Forelimb muscle (tissue), 1 donor: ENCODE measurements around the gene USP53. TPM values are rescaled to one million over a fixed set of nuclear protein-coding genes. Genes with fewer than 3 reads are reported as not detected.
"Not testable (repeated sequence)": the region's sequence is repeated elsewhere in the genome, so short reads cannot be mapped to it uniquely, and the experiment has no call there.

Experiments used
- DNase-seq: peaks from one replicate; pipeline ENCODE4 v3.0.0-alpha.2; 2013; ENCODE audit warnings: low read depth
- polyA plus RNA-seq: library from polyadenylated mRNA; unstranded; fragments of 120-200 nt; gene quantifications from one replicate; pipeline ENCODE4 v1.2.1, GENCODE V29; 2013; ENCODE audit not compliant: insufficient read length

The USP53 gene
- polyA plus RNA-seq, 1 donor, result 10.4 TPM

GRCh38 chr4:119228406-119228805, 15.9 kb downstream of the USP53 start:
- no peak for DNase-seq

DNA sequence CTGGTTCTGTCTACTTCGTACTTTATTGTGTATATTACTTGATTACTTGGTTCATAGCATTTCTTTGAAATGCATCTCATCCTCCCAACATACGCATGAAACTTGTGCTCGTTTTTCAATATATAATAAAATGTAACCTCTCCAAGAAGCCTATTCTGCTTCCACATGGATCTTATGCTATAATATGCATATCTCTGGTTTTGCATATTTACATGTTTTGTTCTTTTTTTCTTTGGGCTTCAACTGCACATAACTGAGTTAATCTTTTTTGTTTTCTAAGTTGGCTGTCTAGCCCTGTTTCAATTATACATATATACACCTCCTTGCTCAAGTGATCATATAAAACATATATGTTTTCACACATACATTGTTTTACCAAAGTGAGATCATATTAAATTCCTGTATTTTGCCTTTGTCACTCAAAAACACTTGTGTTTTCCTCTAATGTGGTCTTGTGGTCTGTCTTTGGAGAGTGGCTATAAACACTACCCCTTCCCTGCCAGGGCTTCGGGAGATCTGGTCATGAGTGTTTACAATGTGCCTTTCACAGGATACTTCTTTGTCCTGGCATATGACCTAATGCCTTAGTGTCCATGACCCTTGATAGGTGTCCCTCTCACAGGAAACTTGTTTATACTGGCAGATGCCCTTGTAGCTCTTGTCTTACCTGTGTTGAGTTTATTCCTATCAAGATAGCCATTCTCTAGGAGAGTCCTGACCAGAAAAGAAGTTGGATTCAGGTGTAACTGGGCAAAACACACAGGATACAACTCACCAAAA, 17.6 kb downstream of the USP53 start:
- no peak for DNase-seq

DNA sequence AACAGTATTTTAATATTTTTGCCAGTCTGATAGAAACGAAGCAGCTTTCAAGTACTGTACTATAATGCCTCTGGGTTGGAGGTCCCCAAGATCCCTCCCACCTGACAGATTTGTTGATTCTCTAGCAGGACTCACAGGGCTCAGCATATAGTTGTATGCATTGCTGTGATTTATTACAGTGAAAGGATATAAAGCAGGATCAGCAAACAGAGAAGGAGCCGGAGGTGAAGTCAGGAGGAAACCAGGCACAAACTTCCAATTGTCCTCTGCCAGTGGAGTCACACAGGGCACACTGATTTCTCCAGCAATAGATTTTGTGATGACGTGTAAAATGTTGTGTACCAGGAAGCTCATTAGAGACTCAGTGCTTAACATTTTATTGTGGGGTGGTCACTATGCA, 19.0 kb downstream of the USP53 start:
- no peak for DNase-seq

- no peak for DNase-seq
Observed at GRCh38 chr4:119232286-119232685, 19.8 kb downstream of the USP53 start.

DNA sequence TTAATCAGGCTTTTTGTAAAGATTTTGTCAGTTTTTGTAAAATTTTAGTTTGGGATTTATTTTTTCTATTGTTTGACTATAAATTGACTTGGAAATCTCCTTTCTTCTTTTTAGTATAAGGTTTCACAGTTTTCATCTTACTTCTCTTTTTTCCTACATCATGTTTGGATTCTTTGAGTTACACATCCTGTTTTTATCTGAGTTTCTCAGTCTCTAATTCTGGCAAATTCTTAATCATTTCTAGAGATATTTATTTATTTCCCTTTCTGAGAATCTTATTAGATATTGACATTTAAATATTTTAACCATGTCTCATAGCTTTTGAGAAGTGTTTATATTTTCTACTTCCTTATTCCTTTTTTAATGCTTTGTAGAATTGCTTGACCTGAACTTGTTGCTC, 20.7 kb downstream of the USP53 start:
- no peak for DNase-seq

GRCh38 chr4:119233750-119234149, 21.2 kb downstream of the USP53 start:
- DNase-seq, result no peak

DNA sequence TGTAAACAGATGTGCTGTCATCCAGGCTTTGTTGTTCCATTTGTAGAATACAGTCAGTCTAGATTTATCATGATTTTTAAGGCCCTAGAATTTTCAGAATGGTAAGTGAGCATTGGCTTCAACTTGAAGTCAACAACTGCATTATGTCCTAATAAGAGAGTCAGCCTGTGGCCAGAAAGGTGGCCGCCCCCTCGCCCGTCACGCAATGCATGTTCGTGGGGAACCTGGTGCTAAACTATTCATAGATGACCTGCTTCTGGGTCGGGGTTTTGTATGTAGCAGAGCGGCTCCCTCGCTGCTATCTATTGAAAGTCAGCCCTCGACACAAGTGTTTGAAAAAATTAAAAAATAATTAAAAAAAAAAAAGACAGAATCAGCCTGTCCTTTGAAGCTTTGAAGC, 24.7 kb downstream of the USP53 start:
- no peak for DNase-seq

DNA sequence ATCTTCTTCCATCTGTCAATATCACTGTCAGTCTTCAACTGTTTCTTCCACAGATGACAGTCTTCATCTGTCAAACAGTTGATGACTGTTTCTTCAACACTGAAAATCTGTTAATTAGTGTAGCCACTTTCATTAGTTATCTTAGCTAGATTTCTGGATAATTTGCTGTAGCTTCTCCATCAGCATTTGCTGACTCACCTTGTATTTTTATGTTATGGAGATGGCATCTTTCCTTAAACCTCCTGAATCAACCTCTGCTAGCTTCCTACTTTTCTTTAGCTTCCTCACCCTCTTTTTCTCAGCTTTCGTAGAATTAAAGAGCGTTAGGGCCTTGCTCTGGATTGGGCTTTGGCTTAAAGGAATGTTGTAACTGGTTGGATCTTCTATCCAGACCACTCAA, 25.1 kb downstream of the USP53 start:
- no peak for DNase-seq

DNA sequence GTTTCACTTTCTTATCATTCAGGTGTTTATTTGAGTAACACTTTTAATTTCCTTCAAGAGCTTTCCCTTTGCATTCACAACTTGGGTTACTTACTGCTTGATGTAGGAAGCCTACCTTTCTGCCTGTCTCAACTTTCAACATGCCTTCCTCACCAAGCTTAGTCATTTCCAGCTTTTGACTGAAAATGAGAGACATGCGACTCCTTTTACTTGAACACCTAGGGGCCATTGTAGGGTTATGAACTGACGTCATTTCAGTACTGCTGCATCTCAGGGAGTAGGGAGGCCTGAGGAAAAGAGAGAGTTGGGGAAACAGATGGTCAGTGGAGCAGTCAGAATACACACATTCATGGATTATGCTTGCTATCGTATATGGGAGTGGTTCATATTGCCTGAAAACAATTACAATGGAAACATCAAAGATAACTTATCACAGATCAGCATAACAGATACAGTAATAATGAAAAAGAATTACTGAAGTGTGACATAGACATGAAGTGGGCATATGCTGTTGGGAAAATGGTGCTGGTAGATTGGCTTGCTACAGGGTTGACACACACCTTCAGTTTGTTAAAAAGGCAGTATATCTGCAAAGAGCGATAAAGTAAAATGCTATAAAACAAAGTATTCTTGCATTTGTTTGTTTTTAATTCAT, 25.7 kb downstream of the USP53 start:
- no peak for DNase-seq

DNA sequence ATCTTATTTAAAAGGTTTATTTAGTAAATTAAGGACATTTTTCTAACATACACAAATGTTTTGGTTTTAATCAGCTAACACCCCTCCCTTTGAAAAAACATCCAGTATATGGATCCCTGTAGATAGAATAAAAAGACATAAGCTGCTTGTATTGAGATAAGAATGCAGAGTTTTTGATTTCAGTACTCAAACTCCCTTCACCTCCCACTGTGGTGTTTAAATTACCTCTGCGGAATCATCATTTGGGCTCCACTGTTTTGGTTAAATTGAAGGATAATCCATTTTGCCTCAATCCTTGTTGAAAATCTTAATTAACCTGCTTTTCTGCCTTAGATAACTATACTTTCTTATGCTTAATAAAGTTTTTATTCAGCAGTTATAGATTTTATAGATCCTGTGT, 27.6 kb downstream of the USP53 start:
- no peak for DNase-seq

GRCh38 chr4:119240568-119240967, 28.1 kb downstream of the USP53 start:
- DNase-seq, result no peak

DNA sequence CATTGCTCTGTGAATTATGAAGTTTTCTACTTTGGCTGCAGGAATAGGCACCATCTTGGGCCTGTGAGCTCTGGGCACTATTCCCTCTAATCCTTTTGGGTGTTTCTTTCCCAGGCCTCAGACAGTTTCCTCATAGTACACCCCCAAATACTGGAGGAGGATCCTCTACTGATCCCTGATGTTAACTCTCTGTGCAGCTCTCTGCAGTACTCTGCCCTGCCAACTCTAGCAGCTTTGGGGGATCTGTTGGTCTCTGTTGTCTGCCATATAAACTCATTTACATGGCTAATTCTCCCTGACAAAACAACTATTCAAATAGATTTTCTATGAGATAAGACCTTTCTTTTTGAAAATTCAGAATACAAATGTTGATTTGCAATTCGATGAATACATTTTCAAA, 29.9 kb downstream of the USP53 start:
- no peak for DNase-seq

DNA sequence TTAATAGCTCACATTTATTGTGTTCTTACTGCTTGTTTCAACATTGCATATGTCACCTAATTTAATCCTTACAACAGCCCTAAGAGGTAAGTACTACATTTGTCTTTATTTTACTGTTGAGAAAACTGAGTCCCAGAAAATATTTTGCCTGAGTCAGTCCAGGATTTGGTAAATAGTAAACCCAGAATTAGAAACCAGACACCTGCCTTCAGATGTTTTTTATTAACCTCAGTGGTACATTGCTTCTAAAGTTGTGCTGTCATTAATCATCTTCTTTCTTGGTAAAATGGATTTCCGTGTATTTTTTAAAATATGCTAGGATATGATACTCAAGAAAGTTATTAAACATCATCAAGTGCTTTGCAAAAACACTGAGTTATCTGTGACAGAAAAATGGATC, 31.4 kb downstream of the USP53 start:
- DNase-seq, result no peak

GRCh38 chr4:119244344-119244743, 31.8 kb downstream of the USP53 start:
- no peak for DNase-seq

GRCh38 chr4:119244832-119245231, 32.3 kb downstream of the USP53 start:
- no peak for DNase-seq

- no peak for DNase-seq
Observed at GRCh38 chr4:119246177-119246733, 33.7 kb downstream of the USP53 start.

GRCh38 chr4:119251037-119251436, 38.5 kb downstream of the USP53 start:
- not testable (repeated sequence) for DNase-seq

- not testable (repeated sequence) for DNase-seq
Observed at GRCh38 chr4:119255223-119255622, 42.7 kb downstream of the USP53 start.

DNA sequence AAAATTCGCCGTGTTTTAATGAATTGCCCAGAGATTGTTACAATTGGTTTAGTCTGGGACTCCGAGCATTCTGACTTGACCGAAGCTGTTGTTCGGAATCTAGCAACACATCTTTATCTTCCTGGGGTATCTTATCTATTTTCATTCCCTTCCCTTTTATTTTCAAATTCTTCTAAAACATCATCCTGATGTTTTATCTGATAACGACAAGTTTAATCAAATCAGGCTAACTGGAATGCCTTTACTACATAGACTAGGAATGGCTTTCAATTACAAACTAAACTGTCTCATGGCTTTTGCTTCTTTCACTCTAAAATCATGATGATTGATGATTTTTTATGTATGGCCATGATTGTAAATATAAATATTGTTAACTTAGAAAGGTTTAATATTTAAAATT, 48.0 kb downstream of the USP53 start:
- DNase-seq, result no peak

- DNase-seq, result no peak
Observed at GRCh38 chr4:119261986-119262385, 49.5 kb downstream of the USP53 start.

DNA sequence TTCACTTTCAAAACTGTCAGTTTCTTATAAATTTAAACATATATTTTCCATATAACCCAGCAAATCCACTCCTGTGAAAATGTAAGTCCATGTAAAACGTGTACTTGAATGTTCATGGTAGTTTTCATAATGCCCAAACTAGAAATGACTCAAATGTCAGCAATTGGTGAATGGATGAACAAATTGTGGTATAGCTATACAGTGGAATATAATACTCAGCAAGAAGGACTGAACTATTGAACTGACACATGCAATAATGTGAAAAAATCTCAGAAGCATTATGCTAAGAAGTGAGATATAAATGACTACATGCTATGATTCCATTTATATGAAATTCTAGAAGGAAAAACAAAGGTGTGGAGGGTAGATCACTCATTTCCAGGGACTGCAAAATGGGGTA, 52.2 kb downstream of the USP53 start:
- DNase-seq, result no peak

GRCh38 chr4:119266153-119266552, 53.6 kb downstream of the USP53 start:
- no peak for DNase-seq

- DNase-seq, result no peak
Observed at GRCh38 chr4:119268466-119268865, 56.0 kb downstream of the USP53 start.
